HG03571 (cell line): Measurements from ENCODE around the gene CNIH3.
A peak's percentile ranks its signal among the peaks of the same experiment; 100 is the strongest.

Experiments
- ATAC-seq: cut with Tn5 transposase; IDR thresholded peaks from one replicate; pipeline ENCODE4 v1.9.1; 2021; ENCODE audit not compliant: unreplicated experiment

CNIH3 gene

GRCh38 chr1:224718470-224719053 lies 102.4 kb downstream of the CNIH3 start:
- no peak for ATAC-seq

GRCh38 chr1:224719716-224720115 lies 103.6 kb downstream of the CNIH3 start:
- ATAC-seq, result no peak

GRCh38 chr1:224720216-224720615 lies 104.1 kb downstream of the CNIH3 start:
- no peak for ATAC-seq

GRCh38 chr1:224721000-224721399 lies 104.9 kb downstream of the CNIH3 start:
- ATAC-seq, result no peak

GRCh38 chr1:224722838-224723237 lies 106.7 kb downstream of the CNIH3 start:
- no peak for ATAC-seq

GRCh38 chr1:224724566-224724965 lies 108.4 kb downstream of the CNIH3 start:
- no peak for ATAC-seq

GRCh38 chr1:224726441-224727182 lies 110.5 kb downstream of the CNIH3 start:
- ATAC-seq, result no peak

- ATAC-seq, result no peak
Observed at GRCh38 chr1:224727351-224728289, 111.5 kb downstream of the CNIH3 start.

- ATAC-seq, result no peak
Observed at GRCh38 chr1:224730540-224730939, 114.4 kb downstream of the CNIH3 start.

GRCh38 chr1:224730965-224731364 lies 114.8 kb downstream of the CNIH3 start:
- no peak for ATAC-seq

GRCh38 chr1:224731633-224732032 lies 115.5 kb downstream of the CNIH3 start:
- ATAC-seq, result no peak

- no peak for ATAC-seq
Observed at GRCh38 chr1:224732377-224733026, 116.4 kb downstream of the CNIH3 start.

GRCh38 chr1:224733027-224733911 lies 117.2 kb downstream of the CNIH3 start:
- peak; percentile 47 for ATAC-seq

- no peak for ATAC-seq
Observed at GRCh38 chr1:224734261-224734935, 118.3 kb downstream of the CNIH3 start.

- ATAC-seq, result no peak
Observed at GRCh38 chr1:224735159-224735558, 119.0 kb downstream of the CNIH3 start.

GRCh38 chr1:224736619-224737352 lies 120.7 kb downstream of the CNIH3 start:
- ATAC-seq, result peak; percentile 55

GRCh38 chr1:224737353-224737727 lies 121.2 kb downstream of the CNIH3 start:
- ATAC-seq, result no peak

GRCh38 chr1:224739303-224739996 lies 123.3 kb downstream of the CNIH3 start:
- no peak for ATAC-seq
